Measurements from ENCODE around the gene PIK3R4.
A peak's percentile ranks its signal among the peaks of the same experiment; 100 is the strongest.

PIK3R4 gene

DNA sequence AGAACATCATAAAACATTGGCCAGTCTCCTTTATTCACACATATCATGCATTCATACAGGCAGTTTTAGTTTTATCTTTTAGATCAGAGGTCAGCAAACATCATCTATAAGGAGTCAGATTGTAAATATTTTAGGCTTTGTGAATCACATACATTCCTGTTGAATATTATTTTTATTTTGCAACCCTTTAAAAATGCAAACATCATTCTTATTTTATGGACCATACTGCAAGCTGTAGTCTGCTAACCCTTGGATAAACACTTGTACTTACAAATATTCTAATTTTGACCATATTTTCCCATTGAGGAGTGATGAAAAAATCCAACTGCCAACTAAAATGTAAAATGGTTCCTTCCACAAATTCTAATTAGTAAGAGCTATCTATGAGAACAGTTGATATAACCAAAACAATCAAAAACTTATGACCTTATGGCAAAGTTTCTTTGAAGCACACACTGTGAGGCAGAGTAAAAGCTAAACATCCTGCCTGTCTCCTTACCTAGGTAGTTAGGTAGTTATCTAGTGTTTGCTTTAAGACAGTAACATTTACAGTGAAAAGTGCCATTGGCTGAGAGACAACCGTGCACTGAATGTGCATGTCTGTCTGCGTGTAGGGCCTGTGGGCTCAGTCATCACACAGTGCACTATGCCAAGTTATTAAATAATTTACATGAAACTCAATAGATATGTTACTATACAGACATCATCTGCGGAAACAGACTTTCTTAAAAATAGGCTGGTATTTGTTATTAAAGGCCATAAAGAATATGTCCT, 57.7 kb downstream of the PIK3R4 start:
- peak overlapping the region; percentile 57 for H3K27ac ChIP-seq
- TF ChIP-seq, protein P1, sequence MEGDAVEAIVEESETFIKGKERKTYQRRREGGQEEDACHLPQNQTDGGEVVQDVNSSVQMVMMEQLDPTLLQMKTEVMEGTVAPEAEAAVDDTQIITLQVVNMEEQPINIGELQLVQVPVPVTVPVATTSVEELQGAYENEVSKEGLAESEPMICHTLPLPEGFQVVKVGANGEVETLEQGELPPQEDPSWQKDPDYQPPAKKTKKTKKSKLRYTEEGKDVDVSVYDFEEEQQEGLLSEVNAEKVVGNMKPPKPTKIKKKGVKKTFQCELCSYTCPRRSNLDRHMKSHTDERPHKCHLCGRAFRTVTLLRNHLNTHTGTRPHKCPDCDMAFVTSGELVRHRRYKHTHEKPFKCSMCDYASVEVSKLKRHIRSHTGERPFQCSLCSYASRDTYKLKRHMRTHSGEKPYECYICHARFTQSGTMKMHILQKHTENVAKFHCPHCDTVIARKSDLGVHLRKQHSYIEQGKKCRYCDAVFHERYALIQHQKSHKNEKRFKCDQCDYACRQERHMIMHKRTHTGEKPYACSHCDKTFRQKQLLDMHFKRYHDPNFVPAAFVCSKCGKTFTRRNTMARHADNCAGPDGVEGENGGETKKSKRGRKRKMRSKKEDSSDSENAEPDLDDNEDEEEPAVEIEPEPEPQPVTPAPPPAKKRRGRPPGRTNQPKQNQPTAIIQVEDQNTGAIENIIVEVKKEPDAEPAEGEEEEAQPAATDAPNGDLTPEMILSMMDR (conservative IDR thresholded peaks at IDR 0.05), result no peak

DNA sequence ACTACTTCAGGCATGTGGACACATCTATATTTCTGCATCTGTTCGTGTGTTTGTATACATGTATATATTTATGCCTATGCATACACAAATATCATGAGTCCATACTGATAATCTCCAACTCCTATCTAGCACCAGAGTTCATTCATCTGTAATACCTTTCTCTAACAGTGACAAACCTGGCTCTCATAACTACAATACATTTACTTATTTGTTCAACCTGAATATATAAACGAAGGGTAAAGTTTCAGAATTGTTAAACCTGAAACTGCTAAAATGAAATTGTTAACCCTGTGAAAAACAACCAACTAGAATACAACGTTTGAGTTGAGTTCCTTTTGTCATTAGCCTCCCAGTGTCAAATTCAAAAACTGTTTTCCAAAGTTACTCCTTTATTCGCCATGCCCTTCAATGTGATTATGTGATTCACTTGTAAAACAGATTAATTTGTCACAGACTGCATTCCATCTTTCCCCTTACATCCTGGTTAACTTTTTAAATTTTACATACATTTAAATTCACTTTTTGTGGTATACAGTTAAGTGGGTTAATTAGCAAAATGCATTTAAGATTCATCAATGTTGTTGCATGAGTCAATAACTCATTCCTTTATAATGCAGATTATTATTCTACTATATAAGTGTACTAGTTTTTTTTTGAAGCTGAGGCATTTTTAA, 58.5 kb downstream of the PIK3R4 start:
- TF ChIP-seq, protein P1 (conservative IDR thresholded peaks at IDR 0.05), result no peak
- H3K27ac ChIP-seq, result peak overlapping the region; percentile 57

DNA sequence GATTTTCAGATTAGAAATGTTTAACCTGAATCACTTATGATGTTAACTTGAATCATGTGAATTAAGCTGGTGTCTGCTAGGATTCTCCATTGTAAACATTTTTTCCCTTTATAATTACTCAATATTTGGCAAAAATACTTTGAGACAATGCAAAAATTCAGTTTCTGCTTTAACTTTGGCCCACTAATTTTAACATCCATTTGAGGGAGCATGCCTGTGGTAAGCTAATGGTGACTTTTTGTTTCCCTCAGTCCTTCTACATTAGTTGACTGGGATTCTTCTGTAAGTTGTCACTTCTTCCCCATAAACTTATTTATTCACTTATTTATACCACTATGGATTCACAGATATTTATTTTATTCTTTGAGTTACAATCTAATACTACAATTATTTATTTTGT, 59.3 kb downstream of the PIK3R4 start:
- peak overlapping the region; percentile 57; the same call in 1 of the 2 replicates for H3K27ac ChIP-seq
- TF ChIP-seq, protein P1 (conservative IDR thresholded peaks at IDR 0.05), result no peak

DNA sequence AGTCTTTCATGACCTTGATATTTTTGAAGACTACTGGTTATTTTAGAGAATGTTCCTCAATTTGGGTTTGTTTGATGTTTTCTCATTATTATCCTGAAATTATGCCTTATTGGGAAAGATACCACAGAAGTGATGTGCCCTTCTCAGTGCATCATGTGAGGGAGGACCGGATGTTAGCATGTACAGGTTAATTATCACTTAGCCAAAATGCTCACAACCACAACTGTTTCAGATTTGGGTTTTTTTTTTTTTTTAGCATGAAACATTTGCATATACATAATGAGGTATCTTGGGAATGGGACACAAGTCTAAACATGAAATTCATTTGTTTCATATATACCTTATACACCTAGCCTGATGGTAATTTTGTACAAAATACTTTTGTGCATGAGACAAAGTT, 59.8 kb downstream of the PIK3R4 start:
- TF ChIP-seq, protein P1 (conservative IDR thresholded peaks at IDR 0.05), result no peak

DNA sequence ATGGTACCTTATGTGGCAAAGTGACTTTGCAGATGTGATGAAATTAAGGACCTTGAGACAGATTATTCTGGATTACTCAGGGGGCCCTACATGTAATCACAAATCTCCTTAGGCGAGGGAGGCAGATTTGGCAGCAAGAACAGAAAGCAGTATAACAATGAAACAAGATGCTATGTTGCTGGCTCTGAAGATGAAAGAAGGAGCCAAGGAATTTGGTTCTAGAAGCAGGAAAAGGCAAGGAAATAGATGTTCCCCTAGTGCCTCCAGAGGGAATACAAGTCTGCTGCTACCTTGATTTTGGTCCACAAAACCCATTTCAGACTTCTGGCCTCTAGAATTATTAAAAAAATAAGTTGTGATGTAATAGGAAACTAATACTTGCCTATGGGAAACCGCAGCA, 64.5 kb downstream of the PIK3R4 start:
- TF ChIP-seq, protein P1 (conservative IDR thresholded peaks at IDR 0.05), result no peak
- no peak overlapping the region for H3K27ac ChIP-seq

More for the DNA sequence above, 59.8 kb downstream of the PIK3R4 start:
- no peak overlapping the region for H3K27ac ChIP-seq

DNA sequence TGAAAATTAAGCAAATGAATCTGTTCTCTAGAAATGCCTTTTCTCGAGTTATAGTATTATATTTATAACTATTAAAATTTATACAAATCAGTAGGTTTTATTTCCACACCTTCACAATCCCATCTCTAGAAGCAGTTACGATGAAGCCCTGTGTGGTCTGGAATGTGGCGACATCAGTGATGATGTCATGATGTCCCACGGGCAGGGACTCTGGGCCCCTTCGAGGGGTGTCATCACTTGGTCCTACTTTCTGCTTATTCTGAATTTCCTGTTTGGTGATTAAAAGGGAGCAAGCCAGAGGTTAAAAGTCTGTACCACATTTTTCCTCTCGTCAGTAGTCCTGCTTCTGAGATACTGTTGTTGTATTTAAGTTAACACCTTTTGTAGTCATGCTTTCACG, 67.4 kb downstream of the PIK3R4 start:
- no peak overlapping the region for H3K27ac ChIP-seq
- TF ChIP-seq, protein P1 (conservative IDR thresholded peaks at IDR 0.05), result no peak

DNA sequence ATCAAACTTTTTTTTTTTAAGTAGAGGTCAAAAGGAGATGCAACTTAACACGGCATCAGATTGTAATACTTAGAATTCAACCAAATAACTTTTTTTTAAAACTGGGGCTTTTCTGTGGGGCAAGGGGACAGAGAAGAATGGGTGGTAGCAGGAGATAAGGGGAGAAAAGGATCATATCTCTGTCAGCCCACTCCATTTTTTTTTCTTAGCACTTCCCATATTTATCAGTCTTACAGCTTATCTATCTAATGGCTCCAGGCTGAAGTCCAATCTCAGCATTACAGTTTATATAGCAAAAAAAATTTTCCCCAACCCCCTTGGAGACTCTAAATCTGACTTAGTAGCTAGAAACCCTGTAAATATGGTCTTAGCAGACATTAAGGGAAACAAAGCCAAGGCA, 69.3 kb downstream of the PIK3R4 start:
- no peak overlapping the region for H3K27ac ChIP-seq
- TF ChIP-seq, protein P1 (conservative IDR thresholded peaks at IDR 0.05), result no peak
